SK-N-SH treated with all-trans-retinoic acid at 6 μM for 48 hours (cell line): ENCODE measurements around the gene TTYH2.
"Not testable (repeated sequence)": the region's sequence is repeated elsewhere in the genome, so short reads cannot be mapped to it uniquely, and the experiment has no call there.

ENCODE experiments used
- ATAC-seq: fragments of 200-7000 bp; cut with Tn5 transposase; 3 replicates; pipeline ENCODE4 v1.9.1; 2020; ENCODE audit warnings: mild to moderate bottlenecking, moderate library complexity
- ARNTL ChIP-seq: fragments of 450-650 bp; formaldehyde crosslinking; IDR thresholded peaks from 2 replicates; pipeline ENCODE4 v1.5.0; 2020; ENCODE audit warnings: low read depth, mild to moderate bottlenecking, moderate library complexity, borderline replicate concordance
- BACH2 ChIP-seq: fragments of 250-450 bp; sonication (Bioruptor Pico); IDR thresholded peaks from 2 replicates; pipeline ENCODE4 v1.9.0; 2021; ENCODE audit warnings: mild to moderate bottlenecking, borderline replicate concordance
- CSDC2 ChIP-seq: fragments of 250-450 bp; sonication (Bioruptor Pico); IDR thresholded peaks from 2 replicates; pipeline ENCODE4 v1.5.0; 2020; ENCODE audit warnings: mild to moderate bottlenecking, moderate library complexity
- CSRNP3 ChIP-seq: fragments of 250-450 bp; sonication (Bioruptor Pico); IDR thresholded peaks from 2 replicates; pipeline ENCODE4 v1.5.1; 2021; ENCODE audit warnings: mild to moderate bottlenecking, moderate library complexity
- ESRRG ChIP-seq: fragments of 250-450 bp; sonication (Bioruptor Pico); IDR thresholded peaks from 2 replicates; pipeline ENCODE4 v1.6.1; 2021; ENCODE audit warnings: mild to moderate bottlenecking
- GLIS3 ChIP-seq: fragments of 250-450 bp; sonication (Bioruptor Pico); IDR thresholded peaks from 2 replicates; pipeline ENCODE4 v1.5.0; 2020; ENCODE audit warnings: mild to moderate bottlenecking, moderate library complexity
- ISL1 ChIP-seq: fragments of 250-450 bp; sonication (Bioruptor Pico); IDR thresholded peaks from 2 replicates; pipeline ENCODE4 v2.1.2; 2022; ENCODE audit warnings: mild to moderate bottlenecking, moderate library complexity
- OSR1 ChIP-seq: fragments of 250-450 bp; sonication (Bioruptor Pico); IDR thresholded peaks from 2 replicates; pipeline ENCODE4 v1.8.0; 2022; ENCODE audit warnings: moderate library complexity, mild to moderate bottlenecking, inconsistent platforms
- PPARA ChIP-seq: fragments of 250-450 bp; sonication (Bioruptor Pico); IDR thresholded peaks from 2 replicates; pipeline ENCODE4 v1.5.0; 2020; ENCODE audit warnings: mild to moderate bottlenecking, borderline replicate concordance
- RARB ChIP-seq: fragments of 250-450 bp; sonication (Bioruptor Pico); IDR thresholded peaks from 2 replicates; pipeline ENCODE4 v1.8.0; 2021; ENCODE audit warnings: mild to moderate bottlenecking, moderate library complexity
- SNAI2 ChIP-seq: fragments of 250-450 bp; sonication (Bioruptor Pico); IDR thresholded peaks from 2 replicates; pipeline ENCODE4 v1.5.0; 2020; ENCODE audit warnings: mild to moderate bottlenecking, moderate library complexity
- TOX ChIP-seq: fragments of 250-450 bp; sonication (Bioruptor Pico); IDR thresholded peaks from 2 replicates; pipeline ENCODE4 v1.8.0; 2021; ENCODE audit warnings: mild to moderate bottlenecking, moderate library complexity, borderline replicate concordance
- ZC3H10 ChIP-seq: fragments of 250-450 bp; sonication (Bioruptor Pico); IDR thresholded peaks from 2 replicates; pipeline ENCODE4 v1.5.1; 2021; ENCODE audit warnings: mild to moderate bottlenecking, moderate library complexity
- ZFP30 ChIP-seq: fragments of 450-650 bp; formaldehyde crosslinking; IDR thresholded peaks from 2 replicates; pipeline ENCODE4 v1.5.0; 2022; ENCODE audit warnings: mild to moderate bottlenecking, moderate library complexity
- ZNF565 ChIP-seq: fragments of 450-650 bp; formaldehyde crosslinking; conservative IDR thresholded peaks from 2 replicates; pipeline ENCODE4 v1.5.0; 2020; ENCODE audit warnings: low read depth, mild to moderate bottlenecking, moderate library complexity
- ZNF70 ChIP-seq: fragments of 450-650 bp; formaldehyde crosslinking; IDR thresholded peaks from 2 replicates; pipeline ENCODE4 v1.5.0; 2020; ENCODE audit warnings: mild to moderate bottlenecking, moderate library complexity
- ZNF8 ChIP-seq: fragments of 450-650 bp; formaldehyde crosslinking; IDR thresholded peaks from 2 replicates; pipeline ENCODE4 v1.5.0; 2020; ENCODE audit warnings: mild to moderate bottlenecking, moderate library complexity
- TF ChIP-seq, protein P1 (sequence below): fragments of 250-450 bp; sonication (Bioruptor Pico); IDR thresholded peaks from 2 replicates; pipeline ENCODE4 v1.8.0; 2021; ENCODE audit warnings: low read depth, mild to moderate bottlenecking, moderate library complexity, borderline replicate concordance
- TF ChIP-seq, protein P2 (sequence below): fragments of 250-450 bp; sonication (Bioruptor Pico); IDR thresholded peaks from 2 replicates; pipeline ENCODE4 v1.8.0; 2020; ENCODE audit warnings: mild to moderate bottlenecking, moderate library complexity, borderline replicate concordance
- TF ChIP-seq, protein P3 (sequence below): fragments of 250-450 bp; sonication (Bioruptor Pico); IDR thresholded peaks from 2 replicates; pipeline ENCODE4 v1.5.1; 2020; ENCODE audit warnings: low read depth, mild to moderate bottlenecking, moderate library complexity

TTYH2 gene

GRCh38 chr17:74185571-74186185 lies 27.7 kb upstream of the TTYH2 start:
- TF ChIP-seq BACH2 (CRISPR knock-in tag) (no peak), ZNF8 (CRISPR knock-in tag) (no peak), PPARA (CRISPR knock-in tag) (no peak), ESRRG (CRISPR knock-in tag) (no peak), CSRNP3 (CRISPR knock-in tag) (no peak), SNAI2 (CRISPR knock-in tag) (no peak), ZNF565 (CRISPR knock-in tag) (no peak), ZFP30 (no peak), RARB (CRISPR knock-in tag) (no peak)
- TF ChIP-seq, protein P1, sequence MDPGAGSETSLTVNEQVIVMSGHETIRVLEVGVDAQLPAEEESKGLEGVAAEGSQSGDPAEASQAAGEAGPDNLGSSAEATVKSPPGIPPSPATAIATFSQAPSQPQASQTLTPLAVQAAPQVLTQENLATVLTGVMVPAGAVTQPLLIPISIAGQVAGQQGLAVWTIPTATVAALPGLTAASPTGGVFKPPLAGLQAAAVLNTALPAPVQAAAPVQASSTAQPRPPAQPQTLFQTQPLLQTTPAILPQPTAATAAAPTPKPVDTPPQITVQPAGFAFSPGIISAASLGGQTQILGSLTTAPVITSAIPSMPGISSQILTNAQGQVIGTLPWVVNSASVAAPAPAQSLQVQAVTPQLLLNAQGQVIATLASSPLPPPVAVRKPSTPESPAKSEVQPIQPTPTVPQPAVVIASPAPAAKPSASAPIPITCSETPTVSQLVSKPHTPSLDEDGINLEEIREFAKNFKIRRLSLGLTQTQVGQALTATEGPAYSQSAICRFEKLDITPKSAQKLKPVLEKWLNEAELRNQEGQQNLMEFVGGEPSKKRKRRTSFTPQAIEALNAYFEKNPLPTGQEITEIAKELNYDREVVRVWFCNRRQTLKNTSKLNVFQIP (CRISPR knock-in tag) = no peak
- TF ChIP-seq, protein P2, sequence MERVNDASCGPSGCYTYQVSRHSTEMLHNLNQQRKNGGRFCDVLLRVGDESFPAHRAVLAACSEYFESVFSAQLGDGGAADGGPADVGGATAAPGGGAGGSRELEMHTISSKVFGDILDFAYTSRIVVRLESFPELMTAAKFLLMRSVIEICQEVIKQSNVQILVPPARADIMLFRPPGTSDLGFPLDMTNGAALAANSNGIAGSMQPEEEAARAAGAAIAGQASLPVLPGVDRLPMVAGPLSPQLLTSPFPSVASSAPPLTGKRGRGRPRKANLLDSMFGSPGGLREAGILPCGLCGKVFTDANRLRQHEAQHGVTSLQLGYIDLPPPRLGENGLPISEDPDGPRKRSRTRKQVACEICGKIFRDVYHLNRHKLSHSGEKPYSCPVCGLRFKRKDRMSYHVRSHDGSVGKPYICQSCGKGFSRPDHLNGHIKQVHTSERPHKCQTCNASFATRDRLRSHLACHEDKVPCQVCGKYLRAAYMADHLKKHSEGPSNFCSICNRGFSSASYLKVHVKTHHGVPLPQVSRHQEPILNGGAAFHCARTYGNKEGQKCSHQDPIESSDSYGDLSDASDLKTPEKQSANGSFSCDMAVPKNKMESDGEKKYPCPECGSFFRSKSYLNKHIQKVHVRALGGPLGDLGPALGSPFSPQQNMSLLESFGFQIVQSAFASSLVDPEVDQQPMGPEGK (CRISPR knock-in tag) = no peak
- no peak for ATAC-seq

- no peak for ATAC-seq
- TF ChIP-seq OSR1 (CRISPR knock-in tag) (no peak), ISL1 (no peak), PPARA (CRISPR knock-in tag) (no peak), TOX (CRISPR knock-in tag) (no peak), ZC3H10 (no peak), ZFP30 (no peak), GLIS3 (CRISPR knock-in tag) (no peak), CSDC2 (no peak), BACH2 (CRISPR knock-in tag) (no peak), CSRNP3 (CRISPR knock-in tag) (no peak), ARNTL (CRISPR knock-in tag) (no peak), ZNF8 (CRISPR knock-in tag) (no peak)
- TF ChIP-seq, protein P1 (CRISPR knock-in tag) = no peak
- TF ChIP-seq, protein P3, sequence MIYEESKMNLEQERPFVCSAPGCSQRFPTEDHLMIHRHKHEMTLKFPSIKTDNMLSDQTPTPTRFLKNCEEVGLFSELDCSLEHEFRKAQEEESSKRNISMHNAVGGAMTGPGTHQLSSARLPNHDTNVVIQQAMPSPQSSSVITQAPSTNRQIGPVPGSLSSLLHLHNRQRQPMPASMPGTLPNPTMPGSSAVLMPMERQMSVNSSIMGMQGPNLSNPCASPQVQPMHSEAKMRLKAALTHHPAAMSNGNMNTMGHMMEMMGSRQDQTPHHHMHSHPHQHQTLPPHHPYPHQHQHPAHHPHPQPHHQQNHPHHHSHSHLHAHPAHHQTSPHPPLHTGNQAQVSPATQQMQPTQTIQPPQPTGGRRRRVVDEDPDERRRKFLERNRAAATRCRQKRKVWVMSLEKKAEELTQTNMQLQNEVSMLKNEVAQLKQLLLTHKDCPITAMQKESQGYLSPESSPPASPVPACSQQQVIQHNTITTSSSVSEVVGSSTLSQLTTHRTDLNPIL (CRISPR knock-in tag) = no peak
- TF ChIP-seq, all 23 proteins: peak for 0
Observed at GRCh38 chr17:74186498-74186897, 26.9 kb upstream of the TTYH2 start.

- no peak for TF ChIP-seq ISL1
- no peak for TF ChIP-seq ARNTL (CRISPR knock-in tag)
- no peak for TF ChIP-seq PPARA (CRISPR knock-in tag)
- TF ChIP-seq, protein P2 (CRISPR knock-in tag) = no peak
- no peak for TF ChIP-seq ZNF70 (CRISPR knock-in tag)
- no peak for TF ChIP-seq ESRRG (CRISPR knock-in tag)
- TF ChIP-seq GLIS3 (CRISPR knock-in tag) = no peak
- TF ChIP-seq, protein P1 (CRISPR knock-in tag) = no peak
- TF ChIP-seq RARB (CRISPR knock-in tag) = no peak
- no peak for TF ChIP-seq BACH2 (CRISPR knock-in tag)
- no peak for ATAC-seq
Observed at GRCh38 chr17:74187761-74188160, 25.6 kb upstream of the TTYH2 start.

DNA sequence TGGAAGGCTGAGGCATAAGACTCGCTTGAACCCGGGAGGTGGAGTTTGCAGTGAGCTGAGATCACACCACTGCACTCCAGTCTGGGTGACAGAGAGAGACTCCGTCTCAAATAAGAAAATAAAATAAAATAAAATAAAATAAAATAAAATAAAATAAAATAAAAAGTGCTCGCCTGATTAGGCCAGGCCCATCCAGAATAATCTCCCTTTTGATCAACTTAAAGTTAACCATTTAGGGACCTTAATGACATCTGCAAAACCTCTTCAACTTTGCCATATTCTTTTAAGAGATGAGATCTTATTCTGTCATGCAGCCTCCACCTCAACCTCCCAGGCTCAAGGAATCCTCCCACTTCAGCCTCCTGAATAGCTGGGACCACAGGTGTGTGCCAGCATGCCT lies 24.7 kb upstream of the TTYH2 start:
- ATAC-seq = not testable (repeated sequence)
